GM12864 (cell line): ENCODE results near the gene FBXO10.
"Not testable (repeated sequence)": the region's sequence is repeated elsewhere in the genome, so short reads cannot be mapped to it uniquely, and the experiment has no call there.

Source experiments
- DNase-seq: peaks from one replicate; pipeline ENCODE4 v3.0.0-alpha.2; 2011; ENCODE audit warnings: low read depth
- H3K4me3 ChIP-seq: 2 replicates; pipeline ENCODE4 v1.5.1; 2011; ENCODE audit warnings: mild to moderate bottlenecking, low read depth, low read length, control low read depth
- TF ChIP-seq, protein P1 (sequence below): IDR thresholded peaks from 2 replicates; pipeline ENCODE4 v1.5.1; 2011; ENCODE audit warnings: low read depth, mild to moderate bottlenecking, moderate library complexity, low read length, control low read depth, inconsistent platforms; ENCODE audit errors: missing control alignments

The FBXO10 gene

DNA sequence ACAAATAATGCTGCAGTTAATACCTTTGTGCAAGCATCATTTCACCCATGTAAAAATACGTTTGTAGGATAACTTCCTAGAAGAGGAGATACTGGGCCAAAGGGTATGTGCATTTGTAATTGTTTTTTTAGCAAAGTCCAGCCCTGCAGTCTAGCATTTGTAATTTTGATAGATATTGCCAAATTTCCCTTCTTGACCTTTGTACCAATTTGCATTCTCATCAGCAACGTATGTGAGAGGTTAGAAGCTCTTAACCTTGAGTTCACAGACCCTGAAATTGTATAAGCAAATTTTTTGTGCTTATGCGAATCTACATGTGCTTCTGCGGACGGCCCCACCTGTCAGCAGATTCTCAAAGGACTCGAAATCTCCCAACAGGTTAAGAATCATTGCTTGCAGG lies 34.8 kb upstream of the FBXO10 start:
- DNase-seq = no peak
- TF ChIP-seq, protein P1, sequence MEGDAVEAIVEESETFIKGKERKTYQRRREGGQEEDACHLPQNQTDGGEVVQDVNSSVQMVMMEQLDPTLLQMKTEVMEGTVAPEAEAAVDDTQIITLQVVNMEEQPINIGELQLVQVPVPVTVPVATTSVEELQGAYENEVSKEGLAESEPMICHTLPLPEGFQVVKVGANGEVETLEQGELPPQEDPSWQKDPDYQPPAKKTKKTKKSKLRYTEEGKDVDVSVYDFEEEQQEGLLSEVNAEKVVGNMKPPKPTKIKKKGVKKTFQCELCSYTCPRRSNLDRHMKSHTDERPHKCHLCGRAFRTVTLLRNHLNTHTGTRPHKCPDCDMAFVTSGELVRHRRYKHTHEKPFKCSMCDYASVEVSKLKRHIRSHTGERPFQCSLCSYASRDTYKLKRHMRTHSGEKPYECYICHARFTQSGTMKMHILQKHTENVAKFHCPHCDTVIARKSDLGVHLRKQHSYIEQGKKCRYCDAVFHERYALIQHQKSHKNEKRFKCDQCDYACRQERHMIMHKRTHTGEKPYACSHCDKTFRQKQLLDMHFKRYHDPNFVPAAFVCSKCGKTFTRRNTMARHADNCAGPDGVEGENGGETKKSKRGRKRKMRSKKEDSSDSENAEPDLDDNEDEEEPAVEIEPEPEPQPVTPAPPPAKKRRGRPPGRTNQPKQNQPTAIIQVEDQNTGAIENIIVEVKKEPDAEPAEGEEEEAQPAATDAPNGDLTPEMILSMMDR = no peak

DNA sequence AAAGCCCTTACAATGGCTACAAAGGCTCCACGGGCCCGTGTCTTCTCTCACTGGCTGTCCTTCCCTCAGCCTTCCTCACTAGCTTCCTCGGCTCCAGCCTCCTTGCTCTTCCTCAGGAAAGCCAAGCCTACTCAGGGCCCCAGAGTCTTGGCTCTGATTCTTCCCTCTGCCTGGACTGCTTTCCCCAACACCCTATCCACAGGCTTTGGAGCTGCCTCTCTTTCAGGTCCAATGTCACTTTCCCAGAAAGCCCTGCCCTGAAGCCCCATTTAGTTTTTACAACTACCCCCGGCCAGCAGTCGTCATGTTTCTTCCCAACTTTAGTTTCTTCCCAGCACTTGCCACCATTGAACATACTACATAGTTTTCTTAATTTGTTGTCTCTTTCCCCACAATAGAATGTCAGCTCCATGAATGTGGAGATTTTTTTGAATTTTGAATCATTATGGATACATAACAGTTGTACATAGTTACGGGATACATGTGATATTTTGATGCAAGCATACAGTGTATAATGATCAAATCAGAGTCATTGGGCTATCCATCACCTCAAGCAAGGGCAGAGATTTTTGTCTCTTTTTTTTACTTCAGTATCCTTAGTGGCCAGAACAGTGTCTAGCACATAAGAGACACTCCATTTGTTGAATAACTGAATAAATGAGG lies 33.7 kb upstream of the FBXO10 start:
- TF ChIP-seq, protein P1 = no peak
- no peak for DNase-seq
- H3K4me3 ChIP-seq = no peak overlapping the region

More for the DNA sequence above, 34.8 kb upstream of the FBXO10 start:
- no peak overlapping the region for H3K4me3 ChIP-seq

DNA sequence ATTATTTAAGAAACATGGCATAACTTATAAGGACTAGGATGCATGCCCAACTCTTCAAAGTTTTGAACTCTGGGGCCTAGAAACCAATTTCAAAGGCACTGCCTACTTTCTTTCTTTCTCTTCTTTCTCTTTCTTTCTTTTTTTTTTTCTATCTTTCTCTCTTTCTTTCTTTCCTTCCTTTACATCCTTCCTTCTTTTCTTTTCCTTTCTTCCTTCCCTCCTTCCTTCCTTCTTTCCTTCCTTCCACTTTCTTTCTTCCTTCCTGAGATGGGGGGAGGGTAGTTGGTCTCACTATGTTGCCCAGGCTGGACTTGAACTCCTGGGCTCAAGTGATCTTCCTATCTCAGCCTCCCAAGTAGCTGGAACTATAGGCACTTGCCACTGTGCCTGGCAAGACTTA lies 32.1 kb upstream of the FBXO10 start:
- DNase-seq = no peak
- TF ChIP-seq, protein P1 = no peak
- H3K4me3 ChIP-seq = no peak overlapping the region

DNA sequence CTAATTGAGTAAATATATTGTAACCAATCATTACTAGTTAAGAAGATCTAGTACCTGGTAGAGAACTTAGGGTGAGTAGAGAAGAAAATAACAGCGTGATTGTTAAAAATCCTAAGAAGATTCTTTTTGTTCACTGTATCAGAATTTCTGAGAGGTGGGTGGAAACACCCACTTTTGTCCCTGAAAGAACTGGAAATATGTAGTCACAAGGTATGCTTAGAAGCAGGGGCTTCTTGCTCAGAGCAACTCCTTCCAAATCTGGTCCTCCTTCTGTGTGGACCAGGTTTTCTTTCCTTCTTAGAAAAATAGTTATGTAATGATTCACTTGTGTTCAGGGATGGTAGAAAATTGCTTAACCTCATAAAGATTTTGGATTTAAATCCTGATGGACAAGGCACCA lies 28.1 kb upstream of the FBXO10 start:
- H3K4me3 ChIP-seq = no peak overlapping the region
- no peak for DNase-seq
- TF ChIP-seq, protein P1 = no peak

DNA sequence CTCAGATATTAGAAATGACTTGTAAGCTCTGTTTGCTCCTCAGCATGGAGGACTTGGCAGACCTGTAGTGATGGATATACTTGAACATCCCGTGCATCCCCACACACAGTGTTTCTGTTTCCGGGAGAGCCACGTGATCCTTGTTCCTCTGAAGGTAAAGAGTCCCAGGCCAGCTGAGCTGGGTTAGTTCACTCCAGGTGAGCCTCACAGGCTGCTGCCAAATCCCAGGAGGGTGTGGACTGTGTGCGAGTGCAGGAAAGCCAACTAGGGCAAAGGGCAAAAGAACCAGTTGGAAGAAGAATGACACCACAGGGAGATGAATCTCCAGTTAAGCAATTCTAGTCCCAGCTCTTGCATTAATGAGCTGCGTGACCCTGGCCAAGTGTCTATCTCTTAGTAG lies 26.6 kb upstream of the FBXO10 start:
- DNase-seq = no peak
- TF ChIP-seq, protein P1 = no peak
- H3K4me3 ChIP-seq = no peak overlapping the region

DNA sequence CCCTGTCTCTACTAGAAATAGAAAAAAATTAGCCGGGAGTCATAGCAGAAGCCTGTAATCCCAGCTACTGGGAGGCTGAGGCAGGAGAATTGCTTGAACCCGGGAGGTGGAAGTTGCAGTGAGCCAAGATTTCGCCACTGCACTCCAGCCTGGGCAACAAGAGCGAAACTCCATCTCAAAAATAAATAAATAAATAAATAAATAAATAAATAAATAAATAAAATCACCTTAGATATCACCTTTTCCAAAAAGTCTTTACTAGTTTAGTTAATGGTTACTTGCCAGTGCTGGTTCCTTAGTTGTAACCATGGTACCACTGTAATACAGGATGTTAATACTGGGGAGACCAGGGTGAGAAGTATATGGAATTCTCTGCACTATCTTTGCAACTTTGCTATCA lies 25.9 kb upstream of the FBXO10 start:
- not testable (repeated sequence) for DNase-seq, H3K4me3 ChIP-seq

DNA sequence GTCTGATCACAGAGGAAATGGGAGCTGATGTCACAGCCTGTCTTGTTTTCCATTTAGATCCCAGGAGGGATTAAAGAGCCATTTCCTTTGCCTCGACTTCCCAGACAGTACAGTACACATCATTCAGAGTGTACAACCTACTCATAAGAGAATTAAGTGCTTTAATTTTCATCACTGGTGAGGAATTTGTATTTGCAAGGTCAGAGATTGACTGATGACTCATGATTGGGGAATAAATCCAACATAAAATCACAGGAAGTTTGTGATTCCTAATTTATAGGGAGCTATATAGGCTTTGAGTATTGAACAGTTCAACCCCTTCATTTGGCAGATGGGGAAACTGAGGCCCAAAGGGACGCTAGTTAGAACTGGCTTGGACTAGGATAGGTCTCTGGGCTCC lies 20.3 kb upstream of the FBXO10 start:
- no peak for DNase-seq
- TF ChIP-seq, protein P1 = no peak

More for the DNA sequence above, 20.3 kb upstream of the FBXO10 start:
- H3K4me3 ChIP-seq = no peak overlapping the region
